HepG2 (cell line): ENCODE data around the gene LCAT. TPM values are rescaled to one million over a fixed set of nuclear protein-coding genes. Genes with fewer than 3 reads are reported as not detected.

ENCODE experiments used
- FOSL2 ChIP-seq: sonication (generic); formaldehyde crosslinking; IDR thresholded peaks from 2 replicates; pipeline ENCODE4 v1.4.0; 2020; ENCODE audit warnings: missing genetic modification reagents
- HNRNPH1 ChIP-seq: fragments of 200-400 bp; formaldehyde crosslinking; optimal IDR thresholded peaks from 2 replicates; pipeline ENCODE3; 2017; ENCODE audit warnings: mild to moderate bottlenecking, low read depth, low read length
- KLF11 ChIP-seq: IDR thresholded peaks from 2 replicates; pipeline ENCODE4 v1.6.1; 2016; ENCODE audit warnings: missing compliant biosample characterization
- NFE2 ChIP-seq: sonication (generic); formaldehyde crosslinking; IDR thresholded peaks from 2 replicates; pipeline ENCODE4 v1.4.0; 2020; ENCODE audit warnings: missing genetic modification reagents
- RCOR2 ChIP-seq: IDR thresholded peaks from 2 replicates; pipeline ENCODE4 v1.6.1; 2016; ENCODE audit warnings: missing biosample characterization, missing genetic modification reagents
- TMF1 ChIP-seq: sonication (generic); formaldehyde crosslinking; IDR thresholded peaks from 2 replicates; pipeline ENCODE4 v1.8.1; 2022; ENCODE audit warnings: low read depth, missing genetic modification reagents
- ZNF234 ChIP-seq: sonication (generic); formaldehyde crosslinking; conservative IDR thresholded peaks from 2 replicates; pipeline ENCODE4 v1.5.1; 2020; ENCODE audit warnings: mild to moderate bottlenecking, missing genetic modification reagents
- ZNF251 ChIP-seq: sonication (generic); formaldehyde crosslinking; IDR thresholded peaks from 2 replicates; pipeline ENCODE4 v1.9.0; 2021; ENCODE audit warnings: mild to moderate bottlenecking, missing genetic modification reagents
- ZNF605 ChIP-seq: sonication (generic); formaldehyde crosslinking; IDR thresholded peaks from 2 replicates; pipeline ENCODE4 v1.8.0; 2022; ENCODE audit warnings: mild to moderate bottlenecking, missing genetic modification reagents
- ZNF614 ChIP-seq: IDR thresholded peaks from 2 replicates; pipeline ENCODE4 v1.6.1; 2018; ENCODE audit warnings: missing biosample characterization, missing genetic modification reagents, inconsistent platforms, borderline replicate concordance
- ZNF615 ChIP-seq: sonication (generic); formaldehyde crosslinking; IDR thresholded peaks from 2 replicates; pipeline ENCODE4 v1.5.0; 2020; ENCODE audit warnings: mild to moderate bottlenecking, missing genetic modification reagents, borderline replicate concordance
- polyA plus RNA-seq, 8 experiments: library from polyadenylated mRNA; depleted of rRNA in 3 of 8; stranded (reverse) in 7 of 8; unstranded in 1 of 8; fragments of >200 nt; fragmentation: Illumina TruSeq in 4 of 8; extraction: Trizol in 4 of 8; gene quantifications; 2 replicates each; pipeline versions ENCODE4 v1.2.1 to v1.2.3, GENCODE V29; 2011 to 2016; ENCODE audit warnings: low read depth in 4 of 8, missing spikeins in 1 of 8, mixed read lengths in 1 of 8; ENCODE audit not compliant: insufficient read depth in 1 of 8
- total RNA-seq, 5 experiments: library from RNA; depleted of rRNA; stranded (reverse); fragments of >200 nt; fragmentation: Illumina TruSeq; extraction: Trizol; gene quantifications; 2 replicates each; pipeline ENCODE4 v1.2.3, GENCODE V29; 2016; ENCODE audit warnings: low read depth in 1 of 5
- TF ChIP-seq, protein P1 (sequence below): sonication (generic); formaldehyde crosslinking; IDR thresholded peaks from 2 replicates; pipeline ENCODE4 v1.4.0; 2020; ENCODE audit warnings: mild to moderate bottlenecking, low read depth, missing genetic modification reagents
- TF ChIP-seq, protein P2 (sequence below): sonication (generic); formaldehyde crosslinking; IDR thresholded peaks from 2 replicates; pipeline ENCODE4 v1.4.0; 2020; ENCODE audit warnings: missing genetic modification reagents, low read depth, mild to moderate bottlenecking, borderline replicate concordance
- TF ChIP-seq, protein P3 (sequence below): sonication (generic); formaldehyde crosslinking; IDR thresholded peaks from 2 replicates; pipeline ENCODE4 v1.5.0; 2020; ENCODE audit warnings: missing genetic modification reagents, mild to moderate bottlenecking, borderline replicate concordance
- TF ChIP-seq, protein P4 (sequence below): sonication (generic); formaldehyde crosslinking; conservative IDR thresholded peaks from 2 replicates; pipeline ENCODE4 v1.8.0; 2022; ENCODE audit warnings: mild to moderate bottlenecking, moderate library complexity, missing genetic modification reagents
- TF ChIP-seq, protein P5 (sequence below): sonication (generic); formaldehyde crosslinking; IDR thresholded peaks from 2 replicates; pipeline ENCODE4 v1.5.1; 2020; ENCODE audit warnings: missing genetic modification reagents, mild to moderate bottlenecking, borderline replicate concordance
- TF ChIP-seq, protein P6 (sequence below): IDR thresholded peaks from 2 replicates; pipeline ENCODE4 v1.6.1; 2016
- TF ChIP-seq, protein P7 (sequence below): sonication (generic); formaldehyde crosslinking; IDR thresholded peaks from 2 replicates; pipeline ENCODE4 v1.9.0; 2022; ENCODE audit warnings: low read depth, missing genetic modification reagents

Gene LCAT
- total and polyA plus RNA-seq, 2 of the 13 experiments (the other 11 are each of a cell fraction or from before 2014, with no cell fraction given) = 36.1 to 38.9 TPM

DNA sequence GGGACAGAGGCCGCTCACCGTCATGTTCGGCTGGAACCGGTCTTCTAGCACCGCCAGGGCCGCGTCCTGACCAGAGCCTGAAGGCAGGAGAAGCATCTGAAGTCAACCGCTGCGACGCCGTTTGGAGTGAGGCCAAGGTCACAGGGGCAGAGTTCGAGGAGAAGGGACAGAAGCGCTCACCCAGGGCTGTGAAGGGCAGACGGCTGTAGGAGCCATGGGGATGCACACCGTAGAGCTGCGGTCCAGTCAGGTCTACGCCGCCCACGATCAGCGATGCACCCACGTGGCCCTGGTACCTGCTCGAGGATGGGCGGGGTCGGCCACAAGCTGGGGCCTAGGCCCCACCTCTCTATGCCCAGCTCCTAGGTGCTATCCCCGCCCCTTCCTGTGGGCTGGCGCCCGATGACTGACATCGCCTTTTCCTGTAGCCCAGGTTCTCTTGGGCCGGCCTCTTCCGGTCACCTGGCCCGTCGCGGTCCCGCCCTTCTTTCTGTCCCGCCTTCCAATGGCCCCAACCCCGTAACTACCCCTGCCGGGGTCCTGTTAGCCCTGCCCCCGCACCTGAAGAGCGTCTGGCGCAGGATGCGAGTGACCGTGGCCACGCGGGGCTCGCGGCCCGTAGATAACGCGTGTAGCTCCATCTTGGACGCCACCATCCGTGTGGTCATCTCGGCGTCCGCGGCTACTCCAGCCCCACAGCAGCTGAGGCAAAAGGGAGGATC is 8.4 kb downstream of the LCAT start (continued):
- TF ChIP-seq, protein P1, sequence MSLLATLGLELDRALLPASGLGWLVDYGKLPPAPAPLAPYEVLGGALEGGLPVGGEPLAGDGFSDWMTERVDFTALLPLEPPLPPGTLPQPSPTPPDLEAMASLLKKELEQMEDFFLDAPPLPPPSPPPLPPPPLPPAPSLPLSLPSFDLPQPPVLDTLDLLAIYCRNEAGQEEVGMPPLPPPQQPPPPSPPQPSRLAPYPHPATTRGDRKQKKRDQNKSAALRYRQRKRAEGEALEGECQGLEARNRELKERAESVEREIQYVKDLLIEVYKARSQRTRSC (CRISPR knock-in tag) = no peak; the same call in 1 of the 2 replicates
- TF ChIP-seq, protein P2, sequence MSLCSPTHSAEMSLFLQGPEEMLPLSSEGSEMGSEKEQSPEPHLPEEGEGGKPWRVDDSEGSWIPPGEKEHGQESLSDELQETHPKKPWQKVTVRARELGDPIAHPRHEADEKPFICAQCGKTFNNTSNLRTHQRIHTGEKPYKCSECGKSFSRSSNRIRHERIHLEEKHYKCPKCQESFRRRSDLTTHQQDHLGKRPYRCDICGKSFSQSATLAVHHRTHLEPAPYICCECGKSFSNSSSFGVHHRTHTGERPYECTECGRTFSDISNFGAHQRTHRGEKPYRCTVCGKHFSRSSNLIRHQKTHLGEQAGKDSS (CRISPR knock-in tag) = peak; percentile 95
- no peak for TF ChIP-seq HNRNPH1
- TF ChIP-seq, protein P3, sequence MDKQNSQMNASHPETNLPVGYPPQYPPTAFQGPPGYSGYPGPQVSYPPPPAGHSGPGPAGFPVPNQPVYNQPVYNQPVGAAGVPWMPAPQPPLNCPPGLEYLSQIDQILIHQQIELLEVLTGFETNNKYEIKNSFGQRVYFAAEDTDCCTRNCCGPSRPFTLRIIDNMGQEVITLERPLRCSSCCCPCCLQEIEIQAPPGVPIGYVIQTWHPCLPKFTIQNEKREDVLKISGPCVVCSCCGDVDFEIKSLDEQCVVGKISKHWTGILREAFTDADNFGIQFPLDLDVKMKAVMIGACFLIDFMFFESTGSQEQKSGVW (CRISPR knock-in tag) = no peak
- TF ChIP-seq ZNF615 (CRISPR knock-in tag) = no peak; the same call in 1 of the 2 replicates
- TF ChIP-seq, protein P4, sequence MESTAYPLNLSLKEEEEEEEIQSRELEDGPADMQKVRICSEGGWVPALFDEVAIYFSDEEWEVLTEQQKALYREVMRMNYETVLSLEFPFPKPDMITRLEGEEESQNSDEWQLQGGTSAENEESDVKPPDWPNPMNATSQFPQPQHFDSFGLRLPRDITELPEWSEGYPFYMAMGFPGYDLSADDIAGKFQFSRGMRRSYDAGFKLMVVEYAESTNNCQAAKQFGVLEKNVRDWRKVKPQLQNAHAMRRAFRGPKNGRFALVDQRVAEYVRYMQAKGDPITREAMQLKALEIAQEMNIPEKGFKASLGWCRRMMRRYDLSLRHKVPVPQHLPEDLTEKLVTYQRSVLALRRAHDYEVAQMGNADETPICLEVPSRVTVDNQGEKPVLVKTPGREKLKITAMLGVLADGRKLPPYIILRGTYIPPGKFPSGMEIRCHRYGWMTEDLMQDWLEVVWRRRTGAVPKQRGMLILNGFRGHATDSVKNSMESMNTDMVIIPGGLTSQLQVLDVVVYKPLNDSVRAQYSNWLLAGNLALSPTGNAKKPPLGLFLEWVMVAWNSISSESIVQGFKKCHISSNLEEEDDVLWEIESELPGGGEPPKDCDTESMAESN (CRISPR knock-in tag) = peak; percentile 93
- TF ChIP-seq NFE2 = peak; percentile 35; the same call in 1 of the 2 replicates
- TF ChIP-seq ZNF614 (CRISPR knock-in tag) = peak; percentile 57; the same call in 1 of the 2 replicates
- TF ChIP-seq, protein P5, sequence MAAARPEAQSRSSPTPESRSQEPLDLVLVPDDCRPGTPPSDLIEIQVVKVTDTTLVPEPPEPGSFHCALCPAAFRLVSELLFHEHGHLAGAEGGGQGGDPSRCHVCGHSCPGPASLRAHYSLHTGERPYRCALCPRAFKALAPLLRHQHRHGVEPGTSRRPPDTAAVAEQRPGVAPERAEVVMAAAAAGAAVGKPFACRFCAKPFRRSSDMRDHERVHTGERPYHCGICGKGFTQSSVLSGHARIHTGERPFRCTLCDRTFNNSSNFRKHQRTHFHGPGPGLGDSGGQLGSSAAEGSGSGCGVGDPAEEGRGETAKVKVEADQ (CRISPR knock-in tag) = peak; percentile 90; the same call in 1 of the 2 replicates
- 0 out of 2 replicates have a peak, but pooled peaks have one; percentile 67 for TF ChIP-seq RCOR2 (CRISPR knock-in tag)
- TF ChIP-seq, protein P6, sequence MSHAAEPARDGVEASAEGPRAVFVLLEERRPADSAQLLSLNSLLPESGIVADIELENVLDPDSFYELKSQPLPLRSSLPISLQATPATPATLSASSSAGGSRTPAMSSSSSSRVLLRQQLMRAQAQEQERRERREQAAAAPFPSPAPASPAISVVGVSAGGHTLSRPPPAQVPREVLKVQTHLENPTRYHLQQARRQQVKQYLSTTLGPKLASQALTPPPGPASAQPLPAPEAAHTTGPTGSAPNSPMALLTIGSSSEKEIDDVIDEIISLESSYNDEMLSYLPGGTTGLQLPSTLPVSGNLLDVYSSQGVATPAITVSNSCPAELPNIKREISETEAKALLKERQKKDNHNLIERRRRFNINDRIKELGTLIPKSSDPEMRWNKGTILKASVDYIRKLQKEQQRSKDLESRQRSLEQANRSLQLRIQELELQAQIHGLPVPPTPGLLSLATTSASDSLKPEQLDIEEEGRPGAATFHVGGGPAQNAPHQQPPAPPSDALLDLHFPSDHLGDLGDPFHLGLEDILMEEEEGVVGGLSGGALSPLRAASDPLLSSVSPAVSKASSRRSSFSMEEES (CRISPR knock-in tag) = peak; percentile 65; the same call in 1 of the 2 replicates
- peak; percentile 94 for TF ChIP-seq ZNF251
- TF ChIP-seq FOSL2 (CRISPR knock-in tag) = peak; percentile 22; the same call in 1 of the 2 replicates
- TF ChIP-seq ZNF234 = no peak
- peak; percentile 94 for TF ChIP-seq TMF1 (CRISPR knock-in tag)
- TF ChIP-seq, protein P7, sequence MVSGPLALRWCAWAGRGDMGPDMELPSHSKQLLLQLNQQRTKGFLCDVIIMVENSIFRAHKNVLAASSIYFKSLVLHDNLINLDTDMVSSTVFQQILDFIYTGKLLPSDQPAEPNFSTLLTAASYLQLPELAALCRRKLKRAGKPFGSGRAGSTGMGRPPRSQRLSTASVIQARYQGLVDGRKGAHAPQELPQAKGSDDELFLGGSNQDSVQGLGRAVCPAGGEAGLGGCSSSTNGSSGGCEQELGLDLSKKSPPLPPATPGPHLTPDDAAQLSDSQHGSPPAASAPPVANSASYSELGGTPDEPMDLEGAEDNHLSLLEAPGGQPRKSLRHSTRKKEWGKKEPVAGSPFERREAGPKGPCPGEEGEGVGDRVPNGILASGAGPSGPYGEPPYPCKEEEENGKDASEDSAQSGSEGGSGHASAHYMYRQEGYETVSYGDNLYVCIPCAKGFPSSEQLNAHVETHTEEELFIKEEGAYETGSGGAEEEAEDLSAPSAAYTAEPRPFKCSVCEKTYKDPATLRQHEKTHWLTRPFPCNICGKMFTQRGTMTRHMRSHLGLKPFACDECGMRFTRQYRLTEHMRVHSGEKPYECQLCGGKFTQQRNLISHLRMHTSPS (CRISPR knock-in tag) = peak; percentile 67
- peak; percentile 91 for TF ChIP-seq ZNF605 (CRISPR knock-in tag)
- no peak; the same call in none of the 2 replicates for TF ChIP-seq KLF11 (CRISPR knock-in tag)
